Fibroblast of pulmonary artery (primary cell): ENCODE results near the gene SUCNR1.
A peak's percentile ranks its signal among the peaks of the same experiment; 100 is the strongest.
"Not testable (repeated sequence)": the region's sequence is repeated elsewhere in the genome, so short reads cannot be mapped to it uniquely, and the experiment has no call there.

Source experiments
- DNase-seq: peaks from one replicate; pipeline ENCODE4 v3.0.0-alpha.2; 2010; ENCODE audit warnings: low read depth
- H3K4me3 ChIP-seq: replicated peaks from 2 replicates; pipeline ENCODE4 v1.5.1; 2011; ENCODE audit warnings: low read depth, mild to moderate bottlenecking, control low read depth, low read length, moderate library complexity
- TF ChIP-seq, protein P1 (sequence below): IDR thresholded peaks from 2 replicates; pipeline ENCODE4 v1.5.1; 2011; ENCODE audit warnings: mild to moderate bottlenecking, control low read depth, low read length, inconsistent platforms; ENCODE audit errors: missing control alignments

The SUCNR1 gene

DNA sequence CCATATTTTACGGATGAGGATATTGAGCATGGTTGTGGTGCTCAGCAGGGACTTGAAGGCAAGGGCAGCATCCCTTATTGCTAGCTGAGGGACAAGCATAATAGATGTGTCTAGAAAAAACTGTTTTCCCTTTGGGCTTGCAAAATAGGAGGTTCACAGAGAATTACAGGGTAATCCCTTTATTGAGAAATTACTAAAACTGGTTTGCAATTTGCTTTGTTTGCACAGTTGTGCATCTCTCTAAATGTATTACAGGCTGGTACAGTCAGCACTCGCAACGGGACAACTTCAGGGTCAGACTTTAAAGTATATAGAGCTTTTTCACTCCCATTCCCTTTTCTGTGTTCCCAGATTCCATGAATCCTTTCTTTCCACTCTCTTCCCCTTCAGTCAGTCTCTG is 51.3 kb downstream of the SUCNR1 start:
- TF ChIP-seq, protein P1, sequence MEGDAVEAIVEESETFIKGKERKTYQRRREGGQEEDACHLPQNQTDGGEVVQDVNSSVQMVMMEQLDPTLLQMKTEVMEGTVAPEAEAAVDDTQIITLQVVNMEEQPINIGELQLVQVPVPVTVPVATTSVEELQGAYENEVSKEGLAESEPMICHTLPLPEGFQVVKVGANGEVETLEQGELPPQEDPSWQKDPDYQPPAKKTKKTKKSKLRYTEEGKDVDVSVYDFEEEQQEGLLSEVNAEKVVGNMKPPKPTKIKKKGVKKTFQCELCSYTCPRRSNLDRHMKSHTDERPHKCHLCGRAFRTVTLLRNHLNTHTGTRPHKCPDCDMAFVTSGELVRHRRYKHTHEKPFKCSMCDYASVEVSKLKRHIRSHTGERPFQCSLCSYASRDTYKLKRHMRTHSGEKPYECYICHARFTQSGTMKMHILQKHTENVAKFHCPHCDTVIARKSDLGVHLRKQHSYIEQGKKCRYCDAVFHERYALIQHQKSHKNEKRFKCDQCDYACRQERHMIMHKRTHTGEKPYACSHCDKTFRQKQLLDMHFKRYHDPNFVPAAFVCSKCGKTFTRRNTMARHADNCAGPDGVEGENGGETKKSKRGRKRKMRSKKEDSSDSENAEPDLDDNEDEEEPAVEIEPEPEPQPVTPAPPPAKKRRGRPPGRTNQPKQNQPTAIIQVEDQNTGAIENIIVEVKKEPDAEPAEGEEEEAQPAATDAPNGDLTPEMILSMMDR: no peak
- no peak for DNase-seq
- H3K4me3 ChIP-seq: no peak overlapping the region

DNA sequence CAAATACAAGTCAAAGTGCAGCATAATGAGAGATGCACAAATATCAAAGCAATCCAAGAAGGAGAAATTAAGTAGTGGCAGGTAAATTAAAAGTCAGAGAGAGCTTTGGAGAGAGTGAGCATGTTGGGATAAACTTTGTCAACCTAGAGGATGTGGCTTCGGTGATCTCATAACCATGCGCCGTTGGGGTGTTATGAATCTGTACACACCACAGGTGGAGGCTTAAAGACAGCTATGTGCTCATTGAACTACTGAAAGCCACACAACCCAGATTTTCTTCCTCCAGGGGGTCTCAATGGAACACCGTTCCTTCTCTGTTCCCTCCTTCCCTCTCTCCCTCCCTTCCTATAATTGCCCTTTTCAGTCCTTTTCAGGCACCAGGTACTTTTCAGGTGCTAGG is 52.0 kb downstream of the SUCNR1 start:
- DNase-seq: no peak
- H3K4me3 ChIP-seq: no peak overlapping the region
- TF ChIP-seq, protein P1: no peak

DNA sequence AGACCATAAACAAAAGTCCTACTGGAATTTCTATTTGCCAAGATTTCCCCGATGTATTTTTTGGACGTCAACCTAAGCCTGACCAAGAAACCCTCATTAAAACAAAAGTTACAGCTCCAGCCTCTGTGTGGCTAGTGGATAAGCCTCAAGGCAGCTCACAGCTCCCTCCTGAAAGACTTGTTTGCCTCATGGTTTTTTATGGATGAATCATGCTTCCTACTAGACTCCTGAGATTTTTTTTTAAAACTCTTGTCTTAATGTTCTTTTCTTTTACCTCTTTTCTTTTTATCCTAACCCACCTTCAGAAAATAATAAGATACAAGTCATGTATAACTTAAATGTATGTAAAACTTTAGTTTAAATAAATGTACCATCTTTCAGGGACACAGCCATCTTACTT is 52.4 kb downstream of the SUCNR1 start:
- H3K4me3 ChIP-seq: no peak overlapping the region
- TF ChIP-seq, protein P1: no peak
- peak; percentile 66 for DNase-seq

DNA sequence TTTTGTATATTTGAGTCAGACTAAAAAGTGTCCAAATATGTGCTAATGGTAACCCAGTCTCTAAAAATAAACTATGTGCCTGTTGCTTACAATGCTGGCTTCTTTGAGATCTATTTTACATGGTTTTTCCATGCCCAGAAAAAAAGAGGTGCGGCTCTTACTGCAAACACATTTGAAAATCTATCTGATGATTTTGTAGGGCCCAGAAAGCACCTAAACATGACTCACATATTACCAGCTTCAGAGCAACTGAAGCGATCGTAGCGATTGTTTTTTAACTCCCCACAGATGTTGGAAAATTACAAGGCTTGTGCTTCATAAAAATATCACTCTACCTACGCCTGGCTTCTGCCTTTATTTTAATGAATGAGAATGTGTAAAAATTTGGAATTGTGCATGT is 53.5 kb downstream of the SUCNR1 start:
- no peak for DNase-seq
- no peak overlapping the region for H3K4me3 ChIP-seq
- TF ChIP-seq, protein P1: no peak

DNA sequence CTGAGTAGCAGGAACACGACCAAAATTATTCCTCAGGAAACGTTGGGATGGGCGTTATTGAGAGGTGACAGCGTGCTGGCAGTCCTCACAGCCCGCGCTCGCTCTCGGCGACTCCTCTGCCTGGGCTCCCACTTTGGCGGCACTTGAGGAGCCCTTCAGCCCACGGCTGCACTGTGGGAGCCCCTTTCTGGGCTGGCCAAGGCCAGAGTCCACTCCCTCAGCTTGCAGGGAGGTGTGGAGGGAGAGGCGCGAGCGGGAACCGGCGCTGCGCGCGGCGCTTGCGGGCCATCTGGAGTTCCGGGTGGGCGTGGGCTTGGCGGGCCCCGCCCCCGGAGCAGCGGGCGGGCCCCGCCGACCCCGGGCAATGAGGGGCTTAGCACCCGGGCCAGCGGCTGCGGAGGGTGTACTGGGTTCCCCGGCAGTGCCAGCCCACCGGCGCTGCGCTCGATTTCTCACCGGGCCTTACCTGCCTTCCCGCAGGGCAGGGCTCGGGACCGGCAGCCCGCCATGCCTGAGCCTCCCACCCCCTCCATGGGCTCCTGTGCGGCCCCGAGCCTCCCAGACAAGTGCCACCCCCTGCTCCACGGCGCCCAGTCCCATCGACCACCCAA is 54.6 kb downstream of the SUCNR1 start:
- not testable (repeated sequence) for H3K4me3 ChIP-seq, DNase-seq

DNA sequence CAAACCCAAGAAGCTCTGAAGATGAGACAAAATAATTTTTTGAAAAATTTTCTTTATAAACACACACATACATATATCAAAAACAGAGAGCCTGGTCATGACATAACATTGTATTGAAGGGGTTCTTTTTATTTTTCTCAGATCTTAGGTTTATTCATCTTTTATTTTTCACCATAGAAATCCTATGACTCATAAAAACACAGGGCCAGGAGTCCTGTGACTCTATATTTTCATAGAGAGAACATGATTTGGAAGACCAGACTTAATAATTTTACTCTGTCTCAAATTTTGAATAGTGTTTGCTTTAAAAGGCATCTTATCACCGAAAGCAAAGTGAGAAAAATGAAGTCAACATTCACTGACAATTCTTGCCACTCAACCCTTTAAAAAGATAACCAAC is 57.7 kb downstream of the SUCNR1 start:
- no peak overlapping the region for H3K4me3 ChIP-seq
- DNase-seq: no peak
- TF ChIP-seq, protein P1: no peak

DNA sequence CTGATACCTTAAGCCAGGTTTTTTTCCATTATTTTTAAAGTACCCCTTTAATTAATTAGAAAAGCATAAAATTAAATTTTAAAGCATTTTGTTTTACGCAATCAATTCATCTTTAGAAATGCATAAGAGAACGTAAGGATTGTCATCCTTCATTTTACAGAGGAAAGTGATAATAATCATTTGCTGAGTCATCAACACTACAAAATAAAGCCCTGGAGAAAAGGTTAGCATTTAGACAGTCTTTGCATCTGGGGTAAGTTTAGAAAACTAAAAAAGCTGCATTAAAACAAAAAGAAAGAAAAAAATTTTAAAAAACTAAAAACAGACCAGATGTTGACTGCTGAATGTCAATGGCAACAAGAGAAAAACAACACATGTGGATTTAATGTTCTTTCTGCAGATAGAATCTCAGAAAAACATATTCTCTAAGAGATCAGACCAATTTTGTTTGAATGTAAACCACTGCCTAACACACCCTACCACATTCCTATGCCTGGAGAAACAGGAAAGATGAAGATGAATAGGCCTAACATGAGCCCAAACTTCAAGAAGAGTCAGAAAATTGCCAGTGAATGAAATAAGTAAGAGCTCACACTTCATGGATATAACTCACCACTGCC is 59.9 kb downstream of the SUCNR1 start:
- TF ChIP-seq, protein P1: no peak
- no peak for DNase-seq
- H3K4me3 ChIP-seq: no peak overlapping the region
